K562 (cell line): ENCODE results near the gene SYS1. TPM values are rescaled to one million over a fixed set of nuclear protein-coding genes. Genes with fewer than 3 reads are reported as not detected.
A peak's percentile ranks its signal among the peaks of the same experiment; 100 is the strongest.

Experiments
- BMI1 ChIP-seq: fragments of 150-350 bp; IDR thresholded peaks from 2 replicates; pipeline ENCODE4 v1.6.1; 2014; ENCODE audit warnings: low read length
- CBX1 ChIP-seq: sonication (generic); IDR thresholded peaks from 2 replicates; pipeline ENCODE4 v1.6.1; 2016; ENCODE audit warnings: antibody characterized with exemption, low read depth, mild to moderate bottlenecking
- E2F3 ChIP-seq: fragments of 250-450 bp; sonication (Bioruptor Pico); IDR thresholded peaks from 2 replicates; pipeline ENCODE4 v1.4.0; 2020; ENCODE audit warnings: mild to moderate bottlenecking
- JUND ChIP-seq, 2 experiments: IDR thresholded peaks; 2 replicates in 1 of 2; 3 replicates in 1 of 2; pipeline ENCODE4 v1.6.1; 2011; ENCODE audit warnings: borderline replicate concordance in 2 of 2, low read depth in 2 of 2, low read length in 2 of 2, improper control_type of control experiment in 1 of 2, missing biosample characterization in 1 of 2, missing genetic modification characterization in 1 of 2, missing genetic modification reagents in 1 of 2
- MBD1 ChIP-seq: fragments of 250-450 bp; sonication (Bioruptor Pico); IDR thresholded peaks from 2 replicates; pipeline ENCODE4 v1.8.0; 2022; ENCODE audit warnings: inconsistent platforms
- MTA2 ChIP-seq: fragments of 450-650 bp; IDR thresholded peaks from 2 replicates; pipeline ENCODE4 v1.6.1; 2016; ENCODE audit warnings: low read depth
- NR1H2 ChIP-seq: sonication (generic); formaldehyde crosslinking; IDR thresholded peaks from 2 replicates; pipeline ENCODE4 v1.4.0; 2020; ENCODE audit warnings: mild to moderate bottlenecking, missing genetic modification reagents
- PKNOX1 ChIP-seq: fragments of 450-650 bp; IDR thresholded peaks from 2 replicates; pipeline ENCODE4 v1.6.1; 2016
- PURB ChIP-seq: sonication (generic); formaldehyde crosslinking; IDR thresholded peaks from 2 replicates; pipeline ENCODE4 v1.9.0; 2021; ENCODE audit warnings: low read depth, mild to moderate bottlenecking, missing genetic modification reagents
- RBM34 ChIP-seq: fragments of 200-400 bp; formaldehyde crosslinking; IDR thresholded peaks from 2 replicates; pipeline ENCODE4 v1.6.1; 2018; ENCODE audit warnings: low read length, borderline replicate concordance; ENCODE audit not compliant: insufficient read depth
- RHOXF2B ChIP-seq: fragments of 250-450 bp; sonication (Bioruptor Pico); conservative IDR thresholded peaks from 2 replicates; pipeline ENCODE4 v1.5.1; 2021
- TCF7L2 ChIP-seq: fragments of 150-350 bp; IDR thresholded peaks from 2 replicates; pipeline ENCODE4 v1.6.1; 2016; ENCODE audit warnings: low read depth, mild to moderate bottlenecking, low read length, moderate library complexity
- ZBED1 ChIP-seq: IDR thresholded peaks from 2 replicates; pipeline ENCODE4 v1.6.1; 2014
- ZNF12 ChIP-seq: sonication (generic); formaldehyde crosslinking; IDR thresholded peaks from 2 replicates; pipeline ENCODE4 v1.4.0; 2020; ENCODE audit warnings: mild to moderate bottlenecking, missing genetic modification reagents
- polyA plus RNA-seq, 8 experiments: library from polyadenylated mRNA; depleted of rRNA in 4 of 8; stranded (reverse) in 5 of 8; unstranded in 3 of 8; fragments of >200 nt; fragmentation: Nextera tagmentation in 2 of 8; fragmentation: Illumina TruSeq in 1 of 8; extraction: Ambion mirVana in 2 of 8; extraction: Trizol in 1 of 8; gene quantifications; 2 replicates each; pipeline versions ENCODE4 v1.2.1 to v1.2.3, GENCODE V29; 2011 to 2014; ENCODE audit warnings: inconsistent platforms in 1 of 8, missing spikeins in 1 of 8
- total RNA-seq, 7 experiments: library from RNA; depleted of rRNA in 6 of 7; stranded (reverse); fragments of >200 nt in 6 of 7; fragmentation: Illumina TruSeq in 2 of 7; extraction: Trizol in 2 of 7; gene quantifications; 2 replicates each; pipeline versions ENCODE4 v1.2.1 to v1.2.3, GENCODE V29; 2011 to 2021; ENCODE audit warnings: low replicate concordance in 1 of 7
- TF ChIP-seq, protein P1 (sequence below), 2 experiments: fragments of 450-650 bp in 1 of 2; sonication (generic) in 1 of 2; formaldehyde crosslinking; conservative IDR thresholded peaks; 2 replicates each; pipeline versions ENCODE4 v1.4.0 to v1.8.1; 2020 to 2022; ENCODE audit warnings: mild to moderate bottlenecking in 1 of 2, missing genetic modification reagents in 1 of 2
- TF ChIP-seq, protein P2 (sequence below): fragments of 200-800 bp; sonication (Bioruptor generic); IDR thresholded peaks from 2 replicates; pipeline ENCODE4 v1.6.1; 2017; ENCODE audit warnings: missing genetic modification characterization, missing compliant biosample characterization
- TF ChIP-seq, protein P3 (sequence below): sonication (generic); formaldehyde crosslinking; IDR thresholded peaks from 2 replicates; pipeline ENCODE4 v1.8.0; 2022; ENCODE audit warnings: mild to moderate bottlenecking, missing genetic modification reagents

SYS1 gene
- total and polyA plus RNA-seq, 9 of the 15 experiments (the other 6 are each of a cell fraction or from before 2014, with no cell fraction given): 11.1 to 25.2 (median 17.5) TPM

DNA sequence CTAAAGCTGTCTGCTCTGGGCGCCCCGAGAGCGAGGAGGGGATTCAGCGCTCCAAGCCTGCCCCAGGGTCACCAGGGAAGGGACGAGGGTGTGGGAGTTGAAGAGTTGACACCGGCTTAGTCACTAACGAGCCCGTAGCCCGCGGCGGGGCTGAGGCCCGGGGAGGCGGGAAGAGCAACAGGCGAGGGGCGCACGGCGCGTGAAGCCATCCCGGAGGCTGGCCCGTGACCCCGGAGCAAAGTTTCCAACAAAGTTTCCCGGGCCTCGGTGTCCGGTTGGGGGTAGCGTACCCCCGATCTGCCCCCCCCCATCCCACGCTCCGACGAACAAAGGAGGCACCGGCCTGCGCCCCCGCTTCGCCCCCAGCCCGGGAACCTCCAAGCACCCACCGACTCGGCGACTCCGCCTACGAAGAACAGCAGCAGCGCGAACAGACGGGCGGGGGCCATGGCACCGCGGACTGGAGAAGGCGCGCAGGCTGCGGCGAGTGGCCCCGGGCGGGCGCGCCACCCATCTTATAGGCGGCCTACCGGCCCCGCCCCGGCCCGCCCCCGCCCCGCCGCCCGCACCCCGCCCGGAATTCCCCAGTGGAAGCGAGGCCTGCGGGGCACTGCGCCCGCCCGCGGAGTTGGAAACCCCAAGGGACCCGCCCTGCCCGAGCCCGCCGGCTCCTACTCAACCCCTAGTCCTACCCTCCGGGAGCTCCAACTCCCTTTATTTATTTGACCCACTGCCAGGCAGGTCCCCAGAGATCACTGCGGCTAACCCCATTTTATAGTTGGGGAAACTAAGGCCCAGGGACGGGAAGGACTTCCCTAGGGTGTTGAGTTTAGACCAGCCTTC, 14.8 kb upstream of the SYS1 start, which contains the start of gene SDC4 (continued):
- no peak for TF ChIP-seq PKNOX1
- TF ChIP-seq BMI1: no peak
- TF ChIP-seq, protein P1, sequence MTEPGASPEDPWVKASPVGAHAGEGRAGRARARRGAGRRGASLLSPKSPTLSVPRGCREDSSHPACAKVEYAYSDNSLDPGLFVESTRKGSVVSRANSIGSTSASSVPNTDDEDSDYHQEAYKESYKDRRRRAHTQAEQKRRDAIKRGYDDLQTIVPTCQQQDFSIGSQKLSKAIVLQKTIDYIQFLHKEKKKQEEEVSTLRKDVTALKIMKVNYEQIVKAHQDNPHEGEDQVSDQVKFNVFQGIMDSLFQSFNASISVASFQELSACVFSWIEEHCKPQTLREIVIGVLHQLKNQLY (CRISPR knock-in tag; conservative IDR thresholded peaks at IDR 0.05): 0 out of 4 replicates have a peak, but pooled peaks of 1 of the 2 experiments have one; percentile 53
- TF ChIP-seq CBX1: no peak; the same call in 1 of the 2 replicates
- TF ChIP-seq NR1H2 (CRISPR knock-in tag): no peak
- 0 out of 2 replicates have a peak, but pooled peaks have one; percentile 23 for TF ChIP-seq JUND (IDR thresholded peaks at IDR 0.05; ENCODE audit: borderline replicate concordance, low read depth, low read length)
- peak; percentile 40; the same call in 1 of the 3 replicates for TF ChIP-seq JUND (tag; IDR thresholded peaks at IDR 0.05; ENCODE audit: borderline replicate concordance, low read depth, low read length)
- no peak for TF ChIP-seq MTA2
- TF ChIP-seq RHOXF2B: no peak
- TF ChIP-seq TCF7L2: no peak
- peak; percentile 81 for TF ChIP-seq E2F3
- TF ChIP-seq, protein P2, sequence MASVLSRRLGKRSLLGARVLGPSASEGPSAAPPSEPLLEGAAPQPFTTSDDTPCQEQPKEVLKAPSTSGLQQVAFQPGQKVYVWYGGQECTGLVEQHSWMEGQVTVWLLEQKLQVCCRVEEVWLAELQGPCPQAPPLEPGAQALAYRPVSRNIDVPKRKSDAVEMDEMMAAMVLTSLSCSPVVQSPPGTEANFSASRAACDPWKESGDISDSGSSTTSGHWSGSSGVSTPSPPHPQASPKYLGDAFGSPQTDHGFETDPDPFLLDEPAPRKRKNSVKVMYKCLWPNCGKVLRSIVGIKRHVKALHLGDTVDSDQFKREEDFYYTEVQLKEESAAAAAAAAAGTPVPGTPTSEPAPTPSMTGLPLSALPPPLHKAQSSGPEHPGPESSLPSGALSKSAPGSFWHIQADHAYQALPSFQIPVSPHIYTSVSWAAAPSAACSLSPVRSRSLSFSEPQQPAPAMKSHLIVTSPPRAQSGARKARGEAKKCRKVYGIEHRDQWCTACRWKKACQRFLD (CRISPR knock-in tag): peak; percentile 65; the same call in 1 of the 2 replicates
- no peak for TF ChIP-seq MBD1 (CRISPR knock-in tag)
- peak; percentile 44; the same call in 1 of the 2 replicates for TF ChIP-seq ZNF12 (CRISPR knock-in tag)
- TF ChIP-seq, protein P3, sequence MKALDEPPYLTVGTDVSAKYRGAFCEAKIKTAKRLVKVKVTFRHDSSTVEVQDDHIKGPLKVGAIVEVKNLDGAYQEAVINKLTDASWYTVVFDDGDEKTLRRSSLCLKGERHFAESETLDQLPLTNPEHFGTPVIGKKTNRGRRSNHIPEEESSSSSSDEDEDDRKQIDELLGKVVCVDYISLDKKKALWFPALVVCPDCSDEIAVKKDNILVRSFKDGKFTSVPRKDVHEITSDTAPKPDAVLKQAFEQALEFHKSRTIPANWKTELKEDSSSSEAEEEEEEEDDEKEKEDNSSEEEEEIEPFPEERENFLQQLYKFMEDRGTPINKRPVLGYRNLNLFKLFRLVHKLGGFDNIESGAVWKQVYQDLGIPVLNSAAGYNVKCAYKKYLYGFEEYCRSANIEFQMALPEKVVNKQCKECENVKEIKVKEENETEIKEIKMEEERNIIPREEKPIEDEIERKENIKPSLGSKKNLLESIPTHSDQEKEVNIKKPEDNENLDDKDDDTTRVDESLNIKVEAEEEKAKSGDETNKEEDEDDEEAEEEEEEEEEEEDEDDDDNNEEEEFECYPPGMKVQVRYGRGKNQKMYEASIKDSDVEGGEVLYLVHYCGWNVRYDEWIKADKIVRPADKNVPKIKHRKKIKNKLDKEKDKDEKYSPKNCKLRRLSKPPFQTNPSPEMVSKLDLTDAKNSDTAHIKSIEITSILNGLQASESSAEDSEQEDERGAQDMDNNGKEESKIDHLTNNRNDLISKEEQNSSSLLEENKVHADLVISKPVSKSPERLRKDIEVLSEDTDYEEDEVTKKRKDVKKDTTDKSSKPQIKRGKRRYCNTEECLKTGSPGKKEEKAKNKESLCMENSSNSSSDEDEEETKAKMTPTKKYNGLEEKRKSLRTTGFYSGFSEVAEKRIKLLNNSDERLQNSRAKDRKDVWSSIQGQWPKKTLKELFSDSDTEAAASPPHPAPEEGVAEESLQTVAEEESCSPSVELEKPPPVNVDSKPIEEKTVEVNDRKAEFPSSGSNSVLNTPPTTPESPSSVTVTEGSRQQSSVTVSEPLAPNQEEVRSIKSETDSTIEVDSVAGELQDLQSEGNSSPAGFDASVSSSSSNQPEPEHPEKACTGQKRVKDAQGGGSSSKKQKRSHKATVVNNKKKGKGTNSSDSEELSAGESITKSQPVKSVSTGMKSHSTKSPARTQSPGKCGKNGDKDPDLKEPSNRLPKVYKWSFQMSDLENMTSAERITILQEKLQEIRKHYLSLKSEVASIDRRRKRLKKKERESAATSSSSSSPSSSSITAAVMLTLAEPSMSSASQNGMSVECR (CRISPR knock-in tag): no peak
- no peak for TF ChIP-seq PURB
- no peak for TF ChIP-seq RBM34
- TF ChIP-seq ZBED1: no peak
